GM12878 (cell line): Measurements from ENCODE around the gene HK3. TPM values are rescaled to one million over a fixed set of nuclear protein-coding genes. Genes with fewer than 3 reads are reported as not detected.

Source experiments
- ATAC-seq: fragments of 200-7000 bp; cut with Tn5 transposase; 3 replicates; pipeline ENCODE4 v1.9.1; 2020; ENCODE audit warnings: mild to moderate bottlenecking, moderate library complexity
- BruUV-seq: library from RNA; stranded (reverse); fragments of 400-500 nt; replicated peaks from 2 replicates; lab custom pipeline; 2021; lab: Mats Ljungman, UMichigan
- CTCF ChIA-PET: fragments of 300-600 bp; sonication (Branson Sonifier 250); formaldehyde crosslinking; extraction: SDS; loops from one replicate; lab custom pipeline; 2021; ENCODE audit warnings: inconsistent platforms; lab: Yijun Ruan, JAX
- POLR2A ChIA-PET: fragments of 350-600 bp; formaldehyde crosslinking; extraction: SDS; loops from one replicate; lab custom pipeline; 2021; ENCODE audit warnings: inconsistent platforms; lab: Charles Lee
- RAD21 ChIA-PET: fragments of 300-600 bp; sonication (Branson Sonifier 250); formaldehyde crosslinking; loops from one replicate; lab custom pipeline; 2023; ENCODE audit warnings: antibody characterized with exemption; ENCODE audit not compliant: unreplicated experiment; lab: Charles Lee
- SMC1A ChIA-PET: fragments of 300-600 bp; sonication (Branson Sonifier 250); formaldehyde crosslinking; loops from one replicate; lab custom pipeline; 2023; ENCODE audit not compliant: unreplicated experiment, uncharacterized antibody; lab: Charles Lee
- DNase-seq: peaks from one replicate; pipeline ENCODE4 v3.0.0-alpha.2; 2011; ENCODE audit warnings: low read depth, low spot score
- FAIRE-seq: peaks from 3 replicates; lab custom pipeline; 2011; peaks lifted over from hg19 to GRCh38; lab: Jason Lieb, UNC
- H2AFZ ChIP-seq: 2 replicates; pipeline ENCODE4 v1.6.0; 2011; ENCODE audit warnings: low read depth, low read length, control low read depth; ENCODE audit not compliant: control insufficient read depth
- H3K27ac ChIP-seq: 2 replicates; pipeline ENCODE4 v1.5.1; 2011; ENCODE audit warnings: control low read depth; ENCODE audit not compliant: control insufficient read depth, insufficient read depth
- H3K27me3 ChIP-seq, 2 experiments: replicated peaks in 1 of 2; 2 replicates each; pipeline versions ENCODE4 v1.6.0 to v1.6.1; 2011; ENCODE audit warnings: low read length in 1 of 2; ENCODE audit not compliant: control insufficient read depth in 2 of 2, insufficient read depth in 2 of 2
- H3K36me3 ChIP-seq, 2 experiments: 2 replicates each; pipeline ENCODE4 v1.5.1; 2011; ENCODE audit warnings: low read length in 1 of 2; ENCODE audit not compliant: control insufficient read depth in 2 of 2, insufficient read depth in 2 of 2
- H3K4me1 ChIP-seq: 2 replicates; pipeline ENCODE4 v1.6.1; 2011; ENCODE audit warnings: mild to moderate bottlenecking, low read length, moderate library complexity, mixed read lengths; ENCODE audit not compliant: control insufficient read depth, insufficient read depth
- H3K4me2 ChIP-seq: 2 replicates; pipeline ENCODE4 v1.6.0; 2011; ENCODE audit warnings: control low read depth; ENCODE audit not compliant: control insufficient read depth, insufficient read depth
- H3K4me3 ChIP-seq: fragments of 200-600 bp; sonication (generic); 2 replicates; pipeline ENCODE4 v1.5.1; 2016
- H3K79me2 ChIP-seq: 2 replicates; pipeline ENCODE4 v1.6.0; 2011; ENCODE audit warnings: low read length; ENCODE audit not compliant: control insufficient read depth, insufficient read depth
- H3K9ac ChIP-seq: 2 replicates; pipeline ENCODE4 v1.8.0; 2011; ENCODE audit warnings: low read length, control low read depth, mixed read lengths; ENCODE audit not compliant: control insufficient read depth, insufficient read depth
- H3K9me3 ChIP-seq: replicated peaks from 3 replicates; pipeline ENCODE4 v1.5.1; 2011; ENCODE audit warnings: mild to moderate bottlenecking, low read length; ENCODE audit not compliant: control insufficient read depth, insufficient read depth
- H4K20me1 ChIP-seq: 2 replicates; pipeline ENCODE4 v1.6.0; 2011; ENCODE audit not compliant: control insufficient read depth, insufficient read depth
- CREM ChIP-seq: IDR thresholded peaks from 2 replicates; pipeline ENCODE4 v1.6.1; 2014; ENCODE audit warnings: antibody characterized with exemption, low read depth
- EGR1 ChIP-seq, 2 experiments: IDR thresholded peaks; 1 replicate in 1 of 2; 2 replicates in 1 of 2; pipeline ENCODE4 v1.6.1; 2011 to 2012; ENCODE audit warnings: low read depth in 2 of 2, low read length in 2 of 2, borderline replicate concordance in 1 of 2, mild to moderate bottlenecking in 1 of 2, moderate library complexity in 1 of 2
- ETV6 ChIP-seq, 2 experiments: fragments of 450-650 bp in 1 of 2; IDR thresholded peaks in 1 of 2; conservative IDR thresholded peaks in 1 of 2; 2 replicates each; pipeline ENCODE4 v1.6.1; 2014; ENCODE audit warnings: antibody characterized with exemption in 1 of 2, borderline replicate concordance in 1 of 2, low read depth in 1 of 2, mild to moderate bottlenecking in 1 of 2, moderate library complexity in 1 of 2
- HDAC6 ChIP-seq: fragments of 200-600 bp; sonication (generic); IDR thresholded peaks from one replicate; pipeline ENCODE4 v1.8.0; 2017; ENCODE audit warnings: antibody characterized with exemption; ENCODE audit not compliant: unreplicated experiment
- IKZF1 ChIP-seq: fragments of 450-650 bp; conservative IDR thresholded peaks from 2 replicates; pipeline ENCODE4 v1.6.1; 2017; ENCODE audit warnings: antibody characterized with exemption, mild to moderate bottlenecking
- MLLT1 ChIP-seq: fragments of 450-650 bp; IDR thresholded peaks from 2 replicates; pipeline ENCODE4 v1.6.1; 2016; ENCODE audit warnings: mild to moderate bottlenecking
- MXI1 ChIP-seq: fragments of 150-350 bp; IDR thresholded peaks from 2 replicates; pipeline ENCODE4 v1.6.1; 2011; ENCODE audit warnings: low read depth, mild to moderate bottlenecking, inconsistent platforms, low read length, improper control_type of control experiment
- NFIC ChIP-seq: IDR thresholded peaks from 2 replicates; pipeline ENCODE4 v1.6.1; 2012; ENCODE audit warnings: low read depth, mild to moderate bottlenecking, inconsistent platforms, low read length, moderate library complexity
- NR2F1 ChIP-seq: fragments of 450-650 bp; conservative IDR thresholded peaks from 2 replicates; pipeline ENCODE4 v1.6.1; 2017; ENCODE audit warnings: mild to moderate bottlenecking
- PBX3 ChIP-seq: IDR thresholded peaks from 2 replicates; pipeline ENCODE4 v1.6.1; 2011; ENCODE audit warnings: mild to moderate bottlenecking, low read depth, low read length, moderate library complexity; ENCODE audit not compliant: insufficient replicate concordance
- SIX5 ChIP-seq: IDR thresholded peaks from 2 replicates; pipeline ENCODE4 v1.6.1; 2011; ENCODE audit warnings: mild to moderate bottlenecking, low read depth, low read length, moderate library complexity; ENCODE audit not compliant: severe bottlenecking
- ZBED1 ChIP-seq: IDR thresholded peaks from 2 replicates; pipeline ENCODE4 v1.6.1; 2016; ENCODE audit warnings: borderline replicate concordance
- ZBTB11 ChIP-seq: fragments of 450-650 bp; formaldehyde crosslinking; IDR thresholded peaks from 2 replicates; pipeline ENCODE4 v1.5.0; 2022; ENCODE audit warnings: mild to moderate bottlenecking, missing genetic modification characterization
- WGBS: methylation state at CpG from one replicate; pipeline ENCODE4 v1.1.6; 2016; ENCODE audit warnings: low lambda C conversion rate; ENCODE audit not compliant: insufficient replicate concordance, insufficient coverage; ENCODE audit errors: missing lambda C conversion rate; 5-methylcytosine and 5-hydroxymethylcytosine counted together
- in situ Hi-C: fragments of 300-500 bp; cut with MboI; formaldehyde crosslinking; loops from 9 replicates; pipeline ENCODE4 v1.14.3; 2018; ENCODE audit warnings: mixed read lengths
- intact Hi-C: fragments of 100-400 bp; cut with micrococcal nuclease; formaldehyde crosslinking; loops from one replicate; pipeline ENCODE4 v1.14.2; 2022; ENCODE audit not compliant: unreplicated experiment
- polyA plus RNA-seq, 11 experiments: library from polyadenylated mRNA; depleted of rRNA in 4 of 11; unstranded in 6 of 11; stranded (reverse) in 5 of 11; fragments of >200 nt; fragmentation: Nextera tagmentation in 4 of 11; fragmentation: Illumina TruSeq in 1 of 11; extraction: Ambion mirVana in 4 of 11; extraction: Trizol in 1 of 11; gene quantifications; 1 replicate in 1 of 11; 2 replicates in 10 of 11; pipeline versions ENCODE4 v1.2.1 to v1.2.3, GENCODE V29; 2011 to 2016; ENCODE audit warnings: inconsistent platforms in 2 of 11, missing spikeins in 2 of 11, low read depth in 1 of 11
- total RNA-seq, 4 experiments: library from RNA; depleted of rRNA in 3 of 4; stranded (reverse); fragments of >200 nt in 3 of 4; fragmentation: Illumina TruSeq in 1 of 4; extraction: Trizol in 1 of 4; gene quantifications; 2 replicates each; pipeline versions ENCODE4 v1.2.1 to v1.2.3, GENCODE V29; 2013 to 2021

HK3 gene
- total and polyA plus RNA-seq, 10 of the 15 experiments (the other 5 are each of a cell fraction or from before 2014, with no cell fraction given) = 0.13 to 1.3 (median 0.26) TPM; not detected in 4

DNA sequence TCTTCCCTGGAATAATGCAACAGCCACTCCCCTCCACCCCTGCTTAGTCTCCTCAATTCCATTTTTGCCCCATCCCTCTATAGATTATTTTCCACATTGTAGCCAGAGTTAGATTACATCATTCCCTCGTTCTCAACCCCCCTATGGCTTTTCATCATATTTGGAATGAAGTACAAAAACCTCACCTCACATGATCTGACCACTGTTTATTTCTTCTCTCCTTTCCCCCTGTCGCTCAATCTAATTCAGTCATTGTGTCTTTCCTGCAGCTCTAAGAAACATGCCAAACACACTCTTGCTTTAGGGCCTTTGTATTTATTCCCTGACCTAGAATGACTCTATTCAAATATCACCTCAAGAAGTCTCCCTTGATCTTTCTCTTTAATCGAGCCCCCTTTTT, 22.6 kb upstream of the HK3 start (continued):
- TF ChIP-seq ZBTB11 (CRISPR knock-in tag) (no peak), CREM (no peak), SIX5 (no peak), MXI1 (no peak), MLLT1 (no peak), NFIC (no peak), HDAC6 (no peak)
- TF ChIP-seq, all 136 proteins: peak for 0

DNA sequence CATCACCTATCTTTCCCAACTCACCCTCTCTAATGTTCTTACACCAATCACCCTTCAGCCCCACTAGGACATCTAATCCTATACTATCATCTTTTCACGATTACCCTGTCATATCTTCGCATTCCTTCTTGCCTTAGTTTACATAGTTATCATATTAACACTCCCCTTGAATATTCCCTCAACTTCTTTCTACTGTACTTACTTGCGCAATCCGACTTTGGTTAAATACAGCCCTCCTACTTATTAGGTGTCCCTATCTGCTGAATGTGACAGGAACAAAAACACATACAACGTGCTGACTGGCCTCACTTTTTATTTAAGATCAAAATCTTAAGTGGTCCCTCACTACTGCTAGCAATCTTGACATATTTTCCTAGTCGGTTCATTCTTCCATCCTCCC, 19.5 kb upstream of the HK3 start:
- no peak overlapping the region for H2AFZ ChIP-seq
- FAIRE-seq (no peak), ATAC-seq (no peak), DNase-seq (no peak)
- H3K4me3 ChIP-seq = no peak overlapping the region
- POLR2A ChIA-PET = no interaction called here
- no peaks in the 10 kb centered on the region; the same call in 1 of the 2 replicates for H3K79me2 ChIP-seq
- RAD21 ChIA-PET = no interaction called here
- 98% methylated on average over 6 of the region's 6 CpGs for WGBS
- BruUV-seq = no TSS peak
- H3K4me1 ChIP-seq = no peaks in the 10 kb centered on the region
- no peaks in the 10 kb centered on the region for H3K27me3 ChIP-seq
- peaks cover 0 to 17% of the 10 kb centered on the region in 2 experiments; a peak in 3 of 4 replicates for H3K36me3 ChIP-seq
- no peaks in the 10 kb centered on the region for H3K9me3 ChIP-seq
- CTCF ChIA-PET = interaction anchor here (1.1 kb wide), 1 partner anchor 258 kb away, joined by 3 read pairs; no protein-coding TSS in a partner anchor
- intact Hi-C loops = no loop called here
- no peak overlapping the region for H3K4me2 ChIP-seq
- H3K9ac ChIP-seq = no peak overlapping the region
- SMC1A ChIA-PET = no interaction called here
- in situ Hi-C loops = no loop called here
- H4K20me1 ChIP-seq = no peaks in the 10 kb centered on the region
- H3K27ac ChIP-seq = no peak overlapping the region
- TF ChIP-seq ETV6 (conservative IDR thresholded peaks at IDR 0.05 in 1 of 2, IDR thresholded peaks at IDR 0.05 in 1 of 2; ENCODE audit: borderline replicate concordance in 1 of 2, low read depth in 1 of 2) (no peak), ZBTB11 (CRISPR knock-in tag) (no peak), IKZF1 (no peak), NR2F1 (no peak), PBX3 (no peak), ZBED1 (no peak), MXI1 (no peak), EGR1 (IDR thresholded peaks at IDR 0.05; ENCODE audit: borderline replicate concordance in 1 of 2, low read depth in 2 of 2, low read length in 2 of 2) (no peak)
